Mesendoderm (in vitro differentiated cells): ENCODE results near the gene ABCB8.
A peak's percentile ranks its signal among the peaks of the same experiment; 100 is the strongest.

Experiments used
- DNase-seq: peaks from one replicate; pipeline ENCODE4 v3.0.0; 2013
- H2AK5ac ChIP-seq: 2 replicates; pipeline ENCODE4 v1.6.1; 2013; ENCODE audit warnings: low read length, inconsistent platforms
- H2BK120ac ChIP-seq: 2 replicates; pipeline ENCODE4 v1.6.1; 2013; ENCODE audit warnings: low read depth, mild to moderate bottlenecking, low read length, moderate library complexity, mixed read lengths
- H2BK15ac ChIP-seq: replicated peaks from 2 replicates; pipeline ENCODE4 v1.6.1; 2013; ENCODE audit warnings: low read depth, mild to moderate bottlenecking, moderate library complexity
- H2BK5ac ChIP-seq: 2 replicates; pipeline ENCODE4 v1.6.1; 2013; ENCODE audit warnings: low read length, inconsistent platforms
- H3K18ac ChIP-seq: 2 replicates; pipeline ENCODE4 v1.6.1; 2013; ENCODE audit warnings: mild to moderate bottlenecking, low read length, mixed read lengths
- H3K23ac ChIP-seq: one replicate; pipeline ENCODE4 v1.6.1; 2013; ENCODE audit warnings: low read length
- H3K27ac ChIP-seq: 2 replicates; pipeline ENCODE4 v1.5.1; 2013; ENCODE audit warnings: low read depth, mild to moderate bottlenecking, inconsistent platforms, low read length, moderate library complexity
- H3K27me3 ChIP-seq: 2 replicates; pipeline ENCODE4 v1.6.1; 2013; ENCODE audit warnings: low read length, control low read depth, mild to moderate bottlenecking, inconsistent platforms; ENCODE audit not compliant: insufficient read depth, poor library complexity
- H3K36me3 ChIP-seq: 2 replicates; pipeline ENCODE4 v1.6.1; 2013; ENCODE audit warnings: low read length, inconsistent platforms; ENCODE audit not compliant: control insufficient read depth, insufficient read depth
- H3K4ac ChIP-seq: one replicate; pipeline ENCODE4 v1.6.1; 2013; ENCODE audit warnings: low read depth, mild to moderate bottlenecking, low read length, moderate library complexity
- H3K4me1 ChIP-seq: 2 replicates; pipeline ENCODE4 v1.6.1; 2013; ENCODE audit warnings: low read depth, low read length, inconsistent platforms; ENCODE audit not compliant: control insufficient read depth
- H3K4me2 ChIP-seq: 2 replicates; pipeline ENCODE4 v1.6.1; 2013; ENCODE audit warnings: low read length
- H3K4me3 ChIP-seq: 2 replicates; pipeline ENCODE4 v1.5.1; 2013; ENCODE audit warnings: mild to moderate bottlenecking, low read length
- H3K56ac ChIP-seq: one replicate; pipeline ENCODE4 v1.6.1; 2013; ENCODE audit warnings: low read length
- H3K79me1 ChIP-seq: 2 replicates; pipeline ENCODE4 v1.6.1; 2013; ENCODE audit warnings: low read length, inconsistent platforms
- H3K79me2 ChIP-seq: 2 replicates; pipeline ENCODE4 v1.6.1; 2013; ENCODE audit warnings: mild to moderate bottlenecking, low read length; ENCODE audit not compliant: control insufficient read depth, insufficient read depth
- H3K9ac ChIP-seq: 2 replicates; pipeline ENCODE4 v1.6.1; 2013; ENCODE audit warnings: low read length, inconsistent platforms
- H4K5ac ChIP-seq: one replicate; pipeline ENCODE4 v1.6.1; 2013; ENCODE audit warnings: low read length
- H4K8ac ChIP-seq: one replicate; pipeline ENCODE4 v1.6.1; 2013; ENCODE audit warnings: low read depth, mild to moderate bottlenecking, control low read depth, low read length, moderate library complexity
- WGBS: extraction: QIAGEN DNeasy Blood & Tissue Kit; methylation state at CpG from one replicate; pipeline ENCODE4 v1.1.7; 2013; ENCODE audit warnings: low lambda C conversion rate, missing lambda C conversion rate; ENCODE audit not compliant: insufficient coverage; ENCODE audit errors: extremely low coverage; 5-methylcytosine and 5-hydroxymethylcytosine counted together

Gene ABCB8

GRCh38 chr7:150994838-150995510 is 33.3 kb upstream of the ABCB8 start:
- Histone ChIP-seq H2BK120ac (no peak overlapping the region), H2BK5ac (no peak overlapping the region), H2AK5ac (no peak overlapping the region), H3K27ac (peak overlapping the region; percentile 27), H3K56ac (peak overlapping the region; percentile 34), H4K8ac (no peak overlapping the region), H3K79me1 (no peaks in the 10 kb centered on the region), H3K79me2 (no peaks in the 10 kb centered on the region), H3K23ac (peak overlapping the region; percentile 66), H3K36me3 (no peaks in the 10 kb centered on the region), H3K18ac (no peak overlapping the region), H3K9ac (no peak overlapping the region), H2BK15ac (no peak overlapping the region), H4K5ac (no peak overlapping the region), H3K4me2 (no peak overlapping the region), H3K4me3 (no peak overlapping the region), H3K4me1 (no peaks in the 10 kb centered on the region), H3K27me3 (no peaks in the 10 kb centered on the region), H3K4ac (no peak overlapping the region)
- no peak for DNase-seq
- WGBS = no CpG with 5 or more reads among the region's 19 CpGs

DNA sequence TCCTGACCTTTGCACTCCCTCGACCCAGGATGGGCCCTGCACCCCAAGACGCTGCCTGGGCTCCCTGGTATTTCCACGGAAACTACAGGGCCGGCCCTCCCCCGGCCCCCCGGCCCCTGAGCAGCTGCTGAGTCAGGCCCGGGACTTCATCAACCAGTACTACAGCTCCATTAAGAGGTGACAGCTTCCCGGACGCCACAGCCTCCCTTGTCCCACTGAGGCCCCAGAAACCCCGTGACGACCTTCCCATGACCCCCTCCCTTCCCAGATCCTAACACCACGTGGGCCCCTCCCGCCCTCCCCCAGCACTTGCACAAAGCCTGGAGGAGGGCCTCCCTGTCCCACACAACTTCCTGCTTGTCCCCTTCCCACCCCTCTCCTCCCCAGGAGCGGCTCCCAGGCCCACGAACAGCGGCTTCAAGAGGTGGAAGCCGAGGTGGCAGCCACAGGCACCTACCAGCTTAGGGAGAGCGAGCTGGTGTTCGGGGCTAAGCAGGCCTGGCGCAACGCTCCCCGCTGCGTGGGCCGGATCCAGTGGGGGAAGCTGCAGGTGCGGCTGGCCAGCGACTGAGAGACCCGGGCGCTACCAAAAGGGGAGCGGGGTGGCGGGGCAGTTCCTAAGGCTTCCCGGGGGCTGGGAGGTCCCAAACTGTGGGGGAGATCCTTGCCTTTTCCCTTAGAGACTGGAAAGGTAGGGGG is 31.7 kb upstream of the ABCB8 start:
- Histone ChIP-seq H3K23ac (no peak overlapping the region), H3K27me3 (no peaks in the 10 kb centered on the region), H3K27ac (no peak overlapping the region)

DNA sequence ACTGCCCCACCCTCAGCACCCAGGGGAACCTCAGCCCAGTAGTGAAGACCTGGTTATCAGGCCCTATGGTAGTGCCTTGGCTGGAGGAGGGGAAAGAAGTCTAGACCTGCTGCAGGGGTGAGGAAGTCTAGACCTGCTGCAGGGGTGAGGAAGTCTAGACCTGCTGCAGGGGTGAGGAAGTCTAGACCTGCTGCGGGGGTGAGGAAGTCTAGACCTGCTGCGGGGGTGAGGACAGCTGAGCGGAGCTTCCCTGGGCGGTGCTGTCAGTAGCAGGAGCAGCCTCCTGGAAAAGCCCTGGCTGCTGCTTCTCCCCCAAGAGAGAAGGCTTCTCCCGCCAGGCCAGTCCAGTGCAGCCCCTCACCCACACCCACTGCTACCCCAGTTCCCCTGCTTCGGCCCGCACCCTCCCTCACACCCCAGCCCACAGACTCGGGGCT is 31.2 kb upstream of the ABCB8 start:
- Histone ChIP-seq H4K8ac (no peak overlapping the region), H3K9ac (no peak overlapping the region), H2BK5ac (no peak overlapping the region), H4K5ac (no peak overlapping the region), H3K79me2 (no peaks in the 10 kb centered on the region), H2BK120ac (no peak overlapping the region), H3K27ac (no peak overlapping the region), H3K36me3 (no peaks in the 10 kb centered on the region), H3K23ac (no peak overlapping the region), H2BK15ac (no peak overlapping the region), H3K4me1 (no peaks in the 10 kb centered on the region), H3K4ac (no peak overlapping the region), H3K27me3 (no peaks in the 10 kb centered on the region), H3K79me1 (no peaks in the 10 kb centered on the region), H2AK5ac (no peak overlapping the region), H3K4me2 (no peak overlapping the region), H3K56ac (peak overlapping the region; percentile 15), H3K4me3 (no peak overlapping the region), H3K18ac (no peak overlapping the region)
- WGBS = no CpG with 5 or more reads among the region's 8 CpGs
- DNase-seq = no peak

More for the DNA sequence above, 31.7 kb upstream of the ABCB8 start:
- Histone ChIP-seq H4K5ac (no peak overlapping the region), H3K9ac (no peak overlapping the region), H3K79me1 (no peaks in the 10 kb centered on the region), H3K4me1 (no peaks in the 10 kb centered on the region), H2BK120ac (no peak overlapping the region), H3K79me2 (no peaks in the 10 kb centered on the region), H2BK15ac (no peak overlapping the region), H3K36me3 (no peaks in the 10 kb centered on the region), H3K4me2 (no peak overlapping the region), H3K56ac (peak overlapping the region; percentile 71), H2AK5ac (no peak overlapping the region), H3K4ac (no peak overlapping the region), H2BK5ac (no peak overlapping the region), H3K18ac (no peak overlapping the region), H4K8ac (no peak overlapping the region), H3K4me3 (no peak overlapping the region)
- peak; percentile 51 for DNase-seq
- no CpG with 5 or more reads among the region's 31 CpGs for WGBS

DNA sequence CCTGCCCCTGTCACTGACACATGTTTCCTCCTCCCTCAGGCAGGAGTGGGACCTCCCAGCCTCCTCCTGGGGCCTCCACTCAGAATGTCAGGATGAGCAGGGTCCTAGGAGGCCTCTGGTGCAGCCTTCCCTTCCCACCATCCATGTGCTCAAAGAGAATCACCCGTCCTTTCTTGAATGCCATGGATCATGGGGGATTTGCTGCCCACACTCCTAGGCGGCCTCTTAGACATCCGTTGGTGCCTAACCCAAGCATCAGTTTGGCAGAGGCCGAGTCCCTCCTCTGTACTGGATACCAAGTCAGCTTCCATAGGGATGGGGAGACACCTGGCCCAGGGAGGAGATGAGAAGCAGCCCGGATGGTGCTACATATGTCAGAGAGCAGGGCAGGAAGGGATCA is 30.4 kb upstream of the ABCB8 start:
- no peak overlapping the region for H3K4ac ChIP-seq
- H3K18ac ChIP-seq = no peak overlapping the region
- no peak overlapping the region for H3K27ac ChIP-seq
- no peak overlapping the region for H3K56ac ChIP-seq
- H3K27me3 ChIP-seq = no peaks in the 10 kb centered on the region
- no peak overlapping the region for H4K8ac ChIP-seq
- WGBS = no CpG with 5 or more reads among the region's 5 CpGs
- H3K36me3 ChIP-seq = no peaks in the 10 kb centered on the region
- H2AK5ac ChIP-seq = no peak overlapping the region
- H4K5ac ChIP-seq = no peak overlapping the region
- DNase-seq = no peak
- H3K79me2 ChIP-seq = no peaks in the 10 kb centered on the region
- H3K9ac ChIP-seq = no peak overlapping the region
- no peak overlapping the region for H2BK120ac ChIP-seq
- no peaks in the 10 kb centered on the region for H3K79me1 ChIP-seq
- H3K23ac ChIP-seq = no peak overlapping the region
- no peaks in the 10 kb centered on the region for H3K4me1 ChIP-seq
- H3K4me2 ChIP-seq = no peak overlapping the region
- H2BK5ac ChIP-seq = no peak overlapping the region
- no peak overlapping the region for H2BK15ac ChIP-seq
- H3K4me3 ChIP-seq = no peak overlapping the region

- no peaks in the 10 kb centered on the region for H3K79me1 ChIP-seq
- H4K8ac ChIP-seq = no peak overlapping the region
- H3K79me2 ChIP-seq = no peaks in the 10 kb centered on the region
- H3K56ac ChIP-seq = no peak overlapping the region
- no peak overlapping the region for H3K18ac ChIP-seq
- no peak overlapping the region for H3K23ac ChIP-seq
- H3K9ac ChIP-seq = no peak overlapping the region
- no peak overlapping the region for H3K27ac ChIP-seq
- no CpG with 5 or more reads among the region's 20 CpGs for WGBS
- no peaks in the 10 kb centered on the region for H3K4me1 ChIP-seq
- no peak overlapping the region for H2BK15ac ChIP-seq
- H2BK5ac ChIP-seq = no peak overlapping the region
- no peak overlapping the region for H2AK5ac ChIP-seq
- H3K4ac ChIP-seq = no peak overlapping the region
- no peak overlapping the region for H3K4me2 ChIP-seq
- H3K36me3 ChIP-seq = no peaks in the 10 kb centered on the region
- no peak for DNase-seq
- H3K4me3 ChIP-seq = no peak overlapping the region
- no peak overlapping the region for H2BK120ac ChIP-seq
- H4K5ac ChIP-seq = no peak overlapping the region
- no peaks in the 10 kb centered on the region for H3K27me3 ChIP-seq
Measured at GRCh38 chr7:150998341-150998740, 29.9 kb upstream of the ABCB8 start.
